Measurements from ENCODE around the gene ELL2. TPM values are rescaled to one million over a fixed set of nuclear protein-coding genes. Genes with fewer than 3 reads are reported as not detected.

The ELL2 gene
- total RNA-seq, 4 donors from 2014 or later, result 72.2 to 87.6 (median 79.6) TPM

DNA sequence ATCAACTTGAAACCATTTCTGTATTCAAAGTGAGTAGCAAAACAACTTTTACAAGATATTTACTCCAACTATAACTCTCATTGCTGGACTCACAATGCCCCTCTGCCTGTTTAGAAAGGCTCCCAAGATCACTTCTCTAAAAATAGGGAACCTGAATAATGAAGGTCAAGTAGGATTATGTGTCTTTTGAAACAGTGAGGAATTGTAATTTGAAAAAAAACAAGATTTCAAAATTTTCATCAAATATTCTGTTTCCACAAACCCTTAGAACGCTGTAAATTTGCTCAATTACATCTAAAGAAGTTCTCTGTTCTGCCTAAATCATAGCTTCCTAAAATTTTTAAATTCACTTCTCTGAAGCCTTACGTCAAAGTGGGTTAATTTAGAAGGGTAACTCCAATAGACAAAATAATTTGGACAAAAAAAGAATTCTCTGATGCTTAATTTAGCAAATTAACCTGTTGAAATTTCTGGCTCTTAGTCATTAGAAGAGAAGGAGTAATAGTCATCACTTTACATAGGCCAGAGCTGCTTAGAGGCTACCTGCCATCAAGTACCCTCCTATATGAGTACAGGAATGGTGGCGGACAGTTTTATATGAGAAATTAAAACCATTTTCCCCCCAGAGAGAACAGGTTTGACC lies 4.0 kb downstream of the ELL2 start:
- peak overlapping the region in 2 of 4 donors; percentile 32 to 97 for H3K27ac ChIP-seq
- H3K4me3 ChIP-seq, result peak overlapping the region in 1 of 4 donors; percentile 74
- TF ChIP-seq, protein P1, sequence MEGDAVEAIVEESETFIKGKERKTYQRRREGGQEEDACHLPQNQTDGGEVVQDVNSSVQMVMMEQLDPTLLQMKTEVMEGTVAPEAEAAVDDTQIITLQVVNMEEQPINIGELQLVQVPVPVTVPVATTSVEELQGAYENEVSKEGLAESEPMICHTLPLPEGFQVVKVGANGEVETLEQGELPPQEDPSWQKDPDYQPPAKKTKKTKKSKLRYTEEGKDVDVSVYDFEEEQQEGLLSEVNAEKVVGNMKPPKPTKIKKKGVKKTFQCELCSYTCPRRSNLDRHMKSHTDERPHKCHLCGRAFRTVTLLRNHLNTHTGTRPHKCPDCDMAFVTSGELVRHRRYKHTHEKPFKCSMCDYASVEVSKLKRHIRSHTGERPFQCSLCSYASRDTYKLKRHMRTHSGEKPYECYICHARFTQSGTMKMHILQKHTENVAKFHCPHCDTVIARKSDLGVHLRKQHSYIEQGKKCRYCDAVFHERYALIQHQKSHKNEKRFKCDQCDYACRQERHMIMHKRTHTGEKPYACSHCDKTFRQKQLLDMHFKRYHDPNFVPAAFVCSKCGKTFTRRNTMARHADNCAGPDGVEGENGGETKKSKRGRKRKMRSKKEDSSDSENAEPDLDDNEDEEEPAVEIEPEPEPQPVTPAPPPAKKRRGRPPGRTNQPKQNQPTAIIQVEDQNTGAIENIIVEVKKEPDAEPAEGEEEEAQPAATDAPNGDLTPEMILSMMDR (IDR thresholded peaks at IDR 0.05), result no peak
- no peak for TF ChIP-seq POLR2A (IDR thresholded peaks at IDR 0.05)
- TF ChIP-seq EP300 (IDR thresholded peaks at IDR 0.05), result no peak
- no peaks in the 10 kb centered on the region for H3K27me3 ChIP-seq
- no peaks in the 10 kb centered on the region for H3K36me3 ChIP-seq
- peaks cover 0 to 60% (median 28%) of the 10 kb centered on the region in 4 donors for H3K4me1 ChIP-seq
- H3K9me3 ChIP-seq, result no peaks in the 10 kb centered on the region
- no peak for DNase-seq (ENCODE audit: low spot score in 2 of 2)
- 92 to 95% methylated on average over 3 of the region's 3 CpGs for whole genome bisulfite sequencing, 2 donors

DNA sequence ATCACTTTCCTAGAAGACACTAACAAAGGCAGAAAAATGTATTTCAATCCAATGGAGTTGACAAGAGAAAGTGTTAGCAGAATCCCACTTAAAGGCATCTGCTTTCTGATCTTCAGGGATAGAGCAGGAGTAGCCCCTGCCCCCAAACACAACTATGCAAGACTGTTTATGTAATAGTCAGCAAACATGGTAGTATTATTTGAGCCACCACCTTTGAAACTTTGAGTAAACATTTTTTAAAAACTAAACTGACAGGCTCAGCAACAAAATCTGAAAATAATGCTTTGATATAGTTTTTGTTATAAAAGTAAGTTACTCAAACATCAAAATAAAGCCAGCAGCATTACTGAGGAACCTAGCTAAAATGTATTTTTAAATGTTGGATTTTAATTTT lies 4.8 kb downstream of the ELL2 start:
- H3K4me3 ChIP-seq, result no peak overlapping the region
- peaks cover 0 to 53% (median 28%) of the 10 kb centered on the region in 4 donors for H3K4me1 ChIP-seq
- peak overlapping the region in 1 of 4 donors; percentile 25 for H3K27ac ChIP-seq
- DNase-seq (ENCODE audit: low spot score in 2 of 2), result no peak
- H3K27me3 ChIP-seq, result no peaks in the 10 kb centered on the region
- no peak for TF ChIP-seq EP300 (IDR thresholded peaks at IDR 0.05)
- H3K9me3 ChIP-seq, result no peaks in the 10 kb centered on the region
- no peaks in the 10 kb centered on the region for H3K36me3 ChIP-seq

DNA sequence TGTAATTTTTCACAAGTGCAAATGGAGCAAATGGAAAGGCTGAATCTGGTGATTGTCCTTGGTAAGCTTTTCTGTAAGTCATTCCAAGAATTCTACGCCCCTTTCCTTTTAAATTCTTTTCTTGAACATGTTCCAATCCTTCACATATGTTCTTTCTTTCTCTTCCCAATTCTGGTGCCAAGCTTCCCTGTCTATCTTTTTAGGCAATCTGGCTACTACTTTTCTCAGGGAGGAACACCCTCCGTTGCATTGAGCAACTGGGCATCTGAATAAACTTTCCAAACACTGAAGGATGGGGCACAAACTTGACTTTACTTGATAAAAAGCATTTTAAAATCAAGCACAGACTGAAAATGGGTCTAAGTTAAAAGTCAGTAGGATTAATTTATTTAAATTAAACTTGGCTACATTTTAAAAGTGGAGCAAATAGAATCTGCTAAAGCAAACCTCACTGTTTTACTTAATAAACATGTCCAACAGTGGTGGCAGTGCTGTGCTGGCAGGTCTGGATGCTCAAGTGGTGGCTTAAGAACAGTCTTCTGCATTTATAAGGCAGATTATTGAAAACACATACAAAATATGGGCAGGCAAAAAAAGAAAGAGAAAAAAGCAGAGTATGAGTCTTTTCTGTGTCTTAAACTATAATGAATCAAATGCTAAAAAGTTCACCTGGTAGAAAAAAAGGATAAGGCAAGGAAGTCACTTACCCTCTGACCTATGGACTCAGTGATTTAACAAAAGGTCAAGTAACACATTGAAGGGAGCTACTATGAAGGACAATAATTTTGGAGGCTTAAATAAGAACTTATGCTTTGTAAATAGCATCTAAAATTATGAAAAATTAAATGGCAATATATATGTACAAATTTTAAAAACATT lies 5.4 kb downstream of the ELL2 start:
- peak in 1 of 2 donors; percentile 53 for TF ChIP-seq EP300 (IDR thresholded peaks at IDR 0.05)
- TF ChIP-seq, protein P1 (IDR thresholded peaks at IDR 0.05), result no peak
- DNase-seq (ENCODE audit: low spot score in 2 of 2), result peak in 1 of 2 donors; percentile 24
- Histone ChIP-seq H3K27me3 (no peaks in the 10 kb centered on the region), H3K4me3 (no peak overlapping the region), H3K9me3 (no peaks in the 10 kb centered on the region), H3K36me3 (no peaks in the 10 kb centered on the region), H3K27ac (peak overlapping the region in 2 of 4 donors; percentile 5 to 39), H3K4me1 (peaks cover 0 to 52% (median 28%) of the 10 kb centered on the region in 4 donors)
- WGBS, 2 donors, result 25 to 35% methylated on average over 2 of the region's 2 CpGs

DNA sequence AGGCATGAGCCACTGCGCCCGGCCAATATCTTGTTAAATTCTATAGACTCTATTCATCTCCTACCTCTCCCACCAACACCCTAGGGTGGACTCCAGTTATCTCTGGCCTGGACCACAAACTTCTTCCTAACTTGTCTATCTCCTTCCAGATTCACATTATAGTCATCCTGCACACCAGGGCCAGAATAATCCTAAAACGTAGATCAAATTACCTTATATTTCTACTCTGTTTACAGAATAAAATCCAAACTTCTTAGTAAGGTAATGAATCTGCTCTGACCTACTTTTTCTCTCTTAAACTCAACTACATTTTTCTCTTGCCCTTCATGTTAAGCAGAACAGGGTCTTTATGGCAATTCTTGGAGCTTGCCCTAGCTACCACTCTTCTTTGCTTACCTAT lies 6.9 kb downstream of the ELL2 start:
- Histone ChIP-seq H3K9me3 (no peaks in the 10 kb centered on the region), H3K27ac (no peak overlapping the region), H3K4me3 (no peak overlapping the region), H3K27me3 (no peaks in the 10 kb centered on the region), H3K4me1 (peaks cover 0 to 59% (median 28%) of the 10 kb centered on the region in 4 donors), H3K36me3 (no peaks in the 10 kb centered on the region)
- 96 to 100% methylated on average over 3 of the region's 3 CpGs for WGBS, 2 donors
- no peak for TF ChIP-seq POLR2A (IDR thresholded peaks at IDR 0.05)
- TF ChIP-seq, protein P1 (IDR thresholded peaks at IDR 0.05), result no peak
- TF ChIP-seq EP300 (IDR thresholded peaks at IDR 0.05), result no peak
- DNase-seq (ENCODE audit: low spot score in 2 of 2), result no peak

DNA sequence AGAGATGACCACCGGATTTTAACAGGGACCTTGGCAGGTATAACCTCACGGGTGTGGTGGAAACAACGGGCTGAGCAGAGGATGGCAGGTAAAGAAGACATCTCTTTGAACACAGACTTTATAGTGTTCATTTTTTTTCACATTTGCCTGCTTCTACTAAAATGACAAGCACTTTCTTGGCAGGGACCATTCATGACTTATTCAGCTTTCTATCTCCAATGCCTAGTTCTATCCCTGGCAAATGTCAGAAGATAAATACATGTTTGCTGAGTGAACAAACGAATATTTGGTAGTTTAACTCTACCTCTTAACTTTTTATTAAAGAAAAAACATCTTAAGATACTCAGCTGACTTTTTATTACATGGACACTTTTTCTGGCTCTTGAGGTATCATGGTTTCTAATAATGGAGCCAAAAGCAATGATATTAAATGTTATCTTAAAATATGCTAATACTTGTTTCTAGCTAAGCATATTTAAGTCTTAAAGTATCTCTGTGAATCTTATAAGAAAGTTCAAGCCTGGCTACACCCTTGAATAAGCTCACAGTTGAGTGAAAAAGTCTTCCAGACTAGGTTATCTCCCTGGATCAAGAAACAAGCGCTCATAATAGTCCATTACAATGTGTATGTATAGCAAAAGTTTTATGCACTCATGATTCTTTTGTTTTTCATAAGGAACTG lies 8.5 kb downstream of the ELL2 start:
- 83 to 90% methylated on average over 5 of the region's 5 CpGs for WGBS, 2 donors
- no peaks in the 10 kb centered on the region for H3K36me3 ChIP-seq
- H3K9me3 ChIP-seq, result no peaks in the 10 kb centered on the region
- TF ChIP-seq EP300 (IDR thresholded peaks at IDR 0.05), result no peak
- TF ChIP-seq, protein P1 (IDR thresholded peaks at IDR 0.05), result no peak
- TF ChIP-seq POLR2A (IDR thresholded peaks at IDR 0.05), result no peak
- H3K4me1 ChIP-seq, result peaks cover 0 to 51% (median 17%) of the 10 kb centered on the region in 4 donors
- DNase-seq (ENCODE audit: low spot score in 2 of 2), result no peak
- H3K27me3 ChIP-seq, result no peaks in the 10 kb centered on the region
- no peak overlapping the region for H3K4me3 ChIP-seq
- no peak overlapping the region for H3K27ac ChIP-seq
